NCI-H748 (cell line): Measurements from ENCODE around the gene DEPDC5.
A peak's percentile ranks its signal among the peaks of the same experiment; 100 is the strongest.
"Not testable (repeated sequence)": the region's sequence is repeated elsewhere in the genome, so short reads cannot be mapped to it uniquely, and the experiment has no call there.

ENCODE experiments used
- DNase-seq: peaks from one replicate; lab custom pipeline; 2025; ENCODE audit not compliant: unreplicated experiment; lab: John Stamatoyannopoulos, UW

Gene DEPDC5

GRCh38 chr22:31753634-31754501, at the start of gene DEPDC5:
TSS of gene DEPDC5 (plus strand) at chr22:31754019. CDS start at chr22:31754922, 903 bp downstream.
- DNase-seq: peak; percentile 92

- peak; percentile 30 for DNase-seq
Observed at GRCh38 chr22:31707519-31707918, 46.3 kb upstream of the DEPDC5 start.

- DNase-seq: not testable (repeated sequence)
Observed at GRCh38 chr22:31711226-31711625, 42.6 kb upstream of the DEPDC5 start.

GRCh38 chr22:31715147-31715778, 38.6 kb upstream of the DEPDC5 start:
- no peak for DNase-seq

GRCh38 chr22:31719850-31720471, 33.9 kb upstream of the DEPDC5 start:
- no peak for DNase-seq

GRCh38 chr22:31723723-31724122, 30.1 kb upstream of the DEPDC5 start:
- no peak for DNase-seq

GRCh38 chr22:31726692-31727091, 27.1 kb upstream of the DEPDC5 start:
- DNase-seq: no peak

GRCh38 chr22:31728857-31729256, 25.0 kb upstream of the DEPDC5 start:
- no peak for DNase-seq

GRCh38 chr22:31730344-31730711, 23.5 kb upstream of the DEPDC5 start:
- no peak for DNase-seq

GRCh38 chr22:31732089-31732829, 21.6 kb upstream of the DEPDC5 start:
- no peak for DNase-seq

- no peak for DNase-seq
Observed at GRCh38 chr22:31733580-31734079, 20.2 kb upstream of the DEPDC5 start.

GRCh38 chr22:31734512-31734911, 19.3 kb upstream of the DEPDC5 start:
- no peak for DNase-seq

GRCh38 chr22:31736458-31736857, 17.4 kb upstream of the DEPDC5 start:
- no peak for DNase-seq

GRCh38 chr22:31737932-31738331, 15.9 kb upstream of the DEPDC5 start:
- no peak for DNase-seq

- DNase-seq: no peak
Observed at GRCh38 chr22:31738566-31738965, 15.3 kb upstream of the DEPDC5 start.

- DNase-seq: no peak
Observed at GRCh38 chr22:31739795-31740201, 14.0 kb upstream of the DEPDC5 start.

- DNase-seq: not testable (repeated sequence)
Observed at GRCh38 chr22:31740314-31740713, 13.5 kb upstream of the DEPDC5 start.

- no peak for DNase-seq
Observed at GRCh38 chr22:31742115-31742514, 11.7 kb upstream of the DEPDC5 start.

GRCh38 chr22:31742682-31743081, 11.1 kb upstream of the DEPDC5 start:
- no peak for DNase-seq

- DNase-seq: no peak
Observed at GRCh38 chr22:31743871-31744270, 9.9 kb upstream of the DEPDC5 start.

GRCh38 chr22:31747441-31747840, 6.4 kb upstream of the DEPDC5 start:
- no peak for DNase-seq
